PC-3 (cell line): ENCODE results near the gene MICALL2. TPM values are rescaled to one million over a fixed set of nuclear protein-coding genes. Genes with fewer than 3 reads are reported as not detected.

ENCODE experiments used
- ATAC-seq: fragments of 200-7000 bp; cut with Tn5 transposase; 2 replicates; pipeline ENCODE4 v1.9.1; 2020; ENCODE audit warnings: mild to moderate bottlenecking, moderate library complexity
- BruUV-seq: library from RNA; stranded (reverse); fragments of 400-500 nt; replicated peaks from 2 replicates; lab custom pipeline; 2021; lab: Mats Ljungman, UMichigan
- CTCF ChIA-PET: fragments of 300-600 bp; sonication (Branson Sonifier 250); formaldehyde crosslinking; loops from one replicate; lab custom pipeline; 2022; ENCODE audit warnings: antibody characterized with exemption; lab: Charles Lee
- POLR2A ChIA-PET: fragments of 300-600 bp; sonication (Branson Sonifier 250); formaldehyde crosslinking; loops from one replicate; lab custom pipeline; 2022; ENCODE audit warnings: antibody characterized with exemption; ENCODE audit not compliant: unreplicated experiment; lab: Charles Lee
- DNase-seq: peaks from one replicate; pipeline ENCODE4 v3.0.0-alpha.2; 2015
- H2AFZ ChIP-seq: fragments of 300-600 bp; sonication (generic); 2 replicates; pipeline ENCODE4 v1.6.0; 2016; ENCODE audit warnings: antibody characterized with exemption, low read length
- H3F3A ChIP-seq: fragments of 300-600 bp; sonication (generic); one replicate; pipeline ENCODE4 v1.6.0; 2017; ENCODE audit warnings: antibody characterized with exemption, low read length, control low read depth, mild to moderate bottlenecking; ENCODE audit not compliant: unreplicated experiment
- H3K27ac ChIP-seq: fragments of 300-600 bp; sonication (generic); 2 replicates; pipeline ENCODE4 v1.5.1; 2016; ENCODE audit warnings: mild to moderate bottlenecking, low read length
- H3K27me3 ChIP-seq: fragments of 300-600 bp; sonication (generic); 2 replicates; pipeline ENCODE4 v1.6.1; 2016; ENCODE audit warnings: low read length, mixed read lengths
- H3K36me3 ChIP-seq: fragments of 300-600 bp; sonication (generic); 2 replicates; pipeline ENCODE4 v1.6.1; 2016; ENCODE audit warnings: low read depth, mixed run types, low read length, mixed read lengths
- H3K4me1 ChIP-seq: fragments of 300-600 bp; sonication (generic); 2 replicates; pipeline ENCODE4 v1.5.1; 2016; ENCODE audit warnings: low read length; ENCODE audit not compliant: insufficient read depth
- H3K4me2 ChIP-seq: fragments of 300-600 bp; sonication (generic); 2 replicates; pipeline ENCODE4 v1.6.0; 2016; ENCODE audit warnings: low read length
- H3K4me3 ChIP-seq: fragments of 300-600 bp; sonication (generic); 2 replicates; pipeline ENCODE4 v1.5.1; 2016; ENCODE audit warnings: mild to moderate bottlenecking, low read length, mixed read lengths
- H3K79me2 ChIP-seq: fragments of 300-600 bp; sonication (generic); 2 replicates; pipeline ENCODE4 v1.6.1; 2017; ENCODE audit warnings: low read length, mixed read lengths
- H3K9ac ChIP-seq: fragments of 300-600 bp; sonication (generic); 2 replicates; pipeline ENCODE4 v1.6.0; 2016; ENCODE audit warnings: mild to moderate bottlenecking, low read length
- H3K9me2 ChIP-seq: fragments of 300-600 bp; sonication (generic); replicated peaks from 2 replicates; pipeline ENCODE4 v1.6.1; 2016; ENCODE audit warnings: mixed run types, low read length, mixed read lengths
- H3K9me3 ChIP-seq: fragments of 300-600 bp; sonication (generic); 2 replicates; pipeline ENCODE4 v1.6.1; 2016; ENCODE audit warnings: low read length, mixed read lengths
- H4K20me1 ChIP-seq: fragments of 300-600 bp; sonication (generic); 2 replicates; pipeline ENCODE4 v1.6.1; 2016; ENCODE audit warnings: low read length, mixed read lengths
- EZH2 ChIP-seq: fragments of 300-600 bp; sonication (generic); IDR thresholded peaks from one replicate; pipeline ENCODE4 v1.6.1; 2017; ENCODE audit warnings: antibody characterized with exemption, mild to moderate bottlenecking, low read length; ENCODE audit not compliant: unreplicated experiment
- EZH2phosphoT487 ChIP-seq: fragments of 300-600 bp; sonication (generic); IDR thresholded peaks from 2 replicates; pipeline ENCODE4 v1.6.1; 2018; ENCODE audit warnings: mild to moderate bottlenecking, antibody characterized with exemption, low read length, borderline replicate concordance
- intact Hi-C: fragments of 100-400 bp; cut with micrococcal nuclease; formaldehyde crosslinking; loops from 2 replicates; pipeline ENCODE4 v1.9.0; 2023
- total RNA-seq: library from RNA; depleted of rRNA; stranded (reverse); fragments of >200 nt; gene quantifications from 2 replicates; pipeline ENCODE4 v1.2.3, GENCODE V29; 2014
- TF ChIP-seq, protein P1 (sequence below): fragments of 300-600 bp; sonication (generic); conservative IDR thresholded peaks from 2 replicates; pipeline ENCODE4 v1.5.1; 2017; ENCODE audit warnings: antibody characterized with exemption, low read depth, mild to moderate bottlenecking, low read length

Gene MICALL2
- total RNA-seq, 1 experiment from 2014 or later, result 52.8 TPM

DNA sequence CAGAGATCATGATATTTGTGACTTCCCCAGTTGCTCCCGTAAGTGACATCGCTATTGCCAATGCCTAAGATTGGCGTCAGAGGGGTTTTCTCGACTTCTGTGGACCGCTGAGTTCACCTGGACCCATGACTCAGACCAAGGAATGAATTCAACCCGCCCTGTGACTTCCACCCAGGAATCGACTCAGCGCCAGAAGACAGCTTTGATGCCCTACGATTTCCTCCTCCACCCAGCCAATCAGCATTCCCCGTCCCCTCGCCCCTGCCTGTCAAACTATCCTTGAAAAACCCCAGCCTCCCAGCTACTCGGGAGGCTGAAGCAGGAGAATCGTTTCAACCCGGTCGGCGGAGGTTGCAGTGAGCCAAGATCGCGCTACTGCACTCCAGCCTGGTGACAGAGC lies 58.3 kb downstream of the MICALL2 start:
- DNase-seq (peak; percentile 15), ATAC-seq (no peak)
- Histone ChIP-seq H3K9me3 (no peaks in the 10 kb centered on the region), H3K4me1 (no peaks in the 10 kb centered on the region), H3K27me3 (peaks cover 37% of the 10 kb centered on the region), H2AFZ (no peak overlapping the region), H3K79me2 (no peaks in the 10 kb centered on the region), H4K20me1 (no peaks in the 10 kb centered on the region), H3K4me3 (no peak overlapping the region), H3F3A (no peaks in the 10 kb centered on the region), H3K4me2 (no peak overlapping the region), H3K36me3 (no peaks in the 10 kb centered on the region), H3K9me2 (no peaks in the 10 kb centered on the region), H3K9ac (no peak overlapping the region), H3K27ac (no peak overlapping the region)
- intact Hi-C loops, result no loop called here
- POLR2A ChIA-PET, result no interaction called here
- BruUV-seq, result no TSS peak
- CTCF ChIA-PET, result no interaction called here
- TF ChIP-seq, protein P1, sequence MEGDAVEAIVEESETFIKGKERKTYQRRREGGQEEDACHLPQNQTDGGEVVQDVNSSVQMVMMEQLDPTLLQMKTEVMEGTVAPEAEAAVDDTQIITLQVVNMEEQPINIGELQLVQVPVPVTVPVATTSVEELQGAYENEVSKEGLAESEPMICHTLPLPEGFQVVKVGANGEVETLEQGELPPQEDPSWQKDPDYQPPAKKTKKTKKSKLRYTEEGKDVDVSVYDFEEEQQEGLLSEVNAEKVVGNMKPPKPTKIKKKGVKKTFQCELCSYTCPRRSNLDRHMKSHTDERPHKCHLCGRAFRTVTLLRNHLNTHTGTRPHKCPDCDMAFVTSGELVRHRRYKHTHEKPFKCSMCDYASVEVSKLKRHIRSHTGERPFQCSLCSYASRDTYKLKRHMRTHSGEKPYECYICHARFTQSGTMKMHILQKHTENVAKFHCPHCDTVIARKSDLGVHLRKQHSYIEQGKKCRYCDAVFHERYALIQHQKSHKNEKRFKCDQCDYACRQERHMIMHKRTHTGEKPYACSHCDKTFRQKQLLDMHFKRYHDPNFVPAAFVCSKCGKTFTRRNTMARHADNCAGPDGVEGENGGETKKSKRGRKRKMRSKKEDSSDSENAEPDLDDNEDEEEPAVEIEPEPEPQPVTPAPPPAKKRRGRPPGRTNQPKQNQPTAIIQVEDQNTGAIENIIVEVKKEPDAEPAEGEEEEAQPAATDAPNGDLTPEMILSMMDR, result no peak
- no peak for TF ChIP-seq EZH2phosphoT487
- no peak for TF ChIP-seq EZH2

DNA sequence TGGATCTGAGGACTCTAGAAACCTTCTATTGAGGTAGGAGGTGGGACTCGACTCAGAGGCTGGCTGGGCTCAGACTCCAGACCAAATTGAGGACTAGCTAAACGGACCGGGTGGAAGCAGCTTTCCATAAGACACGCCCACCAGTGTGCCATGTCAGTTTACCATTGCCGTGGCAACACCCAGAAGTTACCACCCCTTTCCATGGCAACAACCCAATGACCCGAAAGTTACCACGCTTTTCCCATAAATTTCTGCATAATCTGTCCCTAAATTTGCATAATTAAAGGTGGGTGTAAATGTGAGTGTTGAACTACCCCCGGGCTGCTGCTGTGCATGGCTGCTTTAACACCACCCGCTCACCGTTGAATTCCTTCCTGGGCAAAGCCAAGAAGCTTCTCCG lies 58.9 kb downstream of the MICALL2 start:
- no peak overlapping the region for H3K4me3 ChIP-seq
- no peak overlapping the region for H2AFZ ChIP-seq
- ATAC-seq, result no peak
- H3K36me3 ChIP-seq, result no peaks in the 10 kb centered on the region
- TF ChIP-seq EZH2, result no peak
- no peak for TF ChIP-seq EZH2phosphoT487
- TF ChIP-seq, protein P1, result no peak
- no peak overlapping the region for H3K27ac ChIP-seq
- no peaks in the 10 kb centered on the region for H4K20me1 ChIP-seq
- no peaks in the 10 kb centered on the region for H3K79me2 ChIP-seq
- CTCF ChIA-PET, result no interaction called here
- H3K9me3 ChIP-seq, result no peaks in the 10 kb centered on the region
- no TSS peak for BruUV-seq
- POLR2A ChIA-PET, result no interaction called here
- H3K27me3 ChIP-seq, result peaks cover 34% of the 10 kb centered on the region
- intact Hi-C loops, result no loop called here
- no peaks in the 10 kb centered on the region for H3K9me2 ChIP-seq
- H3F3A ChIP-seq, result no peaks in the 10 kb centered on the region
- no peak overlapping the region for H3K4me2 ChIP-seq
- H3K9ac ChIP-seq, result no peak overlapping the region
- no peaks in the 10 kb centered on the region for H3K4me1 ChIP-seq
- DNase-seq, result no peak

GRCh38 chr7:1397491-1398327 lies 61.6 kb downstream of the MICALL2 start:
- H2AFZ ChIP-seq, result peak overlapping the region; percentile 15; the same call in 1 of the 2 replicates
- POLR2A ChIA-PET, result no interaction called here
- H3K27ac ChIP-seq, result no peak overlapping the region
- H3K4me2 ChIP-seq, result no peak overlapping the region
- H3K4me3 ChIP-seq, result no peak overlapping the region
- H3K36me3 ChIP-seq, result no peaks in the 10 kb centered on the region
- intact Hi-C loops, result no loop called here
- ATAC-seq (peak; percentile 24; the same call in 1 of the 2 replicates), DNase-seq (peak; percentile 64)
- no peaks in the 10 kb centered on the region for H4K20me1 ChIP-seq
- H3K9me3 ChIP-seq, result no peaks in the 10 kb centered on the region
- H3K79me2 ChIP-seq, result no peaks in the 10 kb centered on the region
- CTCF ChIA-PET, result no interaction called here
- no peaks in the 10 kb centered on the region for H3F3A ChIP-seq
- BruUV-seq, result no TSS peak
- no peaks in the 10 kb centered on the region for H3K4me1 ChIP-seq
- H3K27me3 ChIP-seq, result 0 out of 2 replicates have a peak, but pooled peaks cover 12% of the 10 kb centered on the region
- H3K9ac ChIP-seq, result no peak overlapping the region
- TF ChIP-seq, protein P1, result no peak
- TF ChIP-seq EZH2, result no peak
- TF ChIP-seq EZH2phosphoT487, result no peak
- H3K9me2 ChIP-seq, result no peaks in the 10 kb centered on the region
